NCI-H2081 (cell line): ENCODE measurements around the gene KMT2C.
"Not testable (repeated sequence)": the region's sequence is repeated elsewhere in the genome, so short reads cannot be mapped to it uniquely, and the experiment has no call there.

Source experiments
- DNase-seq, 2 experiments: peaks; one replicate each; lab custom pipeline; 2025; lab: John Stamatoyannopoulos, UW

The KMT2C gene

GRCh38 chr7:152307902-152308301, 127.9 kb downstream of the KMT2C start:
- no peak for DNase-seq

DNA sequence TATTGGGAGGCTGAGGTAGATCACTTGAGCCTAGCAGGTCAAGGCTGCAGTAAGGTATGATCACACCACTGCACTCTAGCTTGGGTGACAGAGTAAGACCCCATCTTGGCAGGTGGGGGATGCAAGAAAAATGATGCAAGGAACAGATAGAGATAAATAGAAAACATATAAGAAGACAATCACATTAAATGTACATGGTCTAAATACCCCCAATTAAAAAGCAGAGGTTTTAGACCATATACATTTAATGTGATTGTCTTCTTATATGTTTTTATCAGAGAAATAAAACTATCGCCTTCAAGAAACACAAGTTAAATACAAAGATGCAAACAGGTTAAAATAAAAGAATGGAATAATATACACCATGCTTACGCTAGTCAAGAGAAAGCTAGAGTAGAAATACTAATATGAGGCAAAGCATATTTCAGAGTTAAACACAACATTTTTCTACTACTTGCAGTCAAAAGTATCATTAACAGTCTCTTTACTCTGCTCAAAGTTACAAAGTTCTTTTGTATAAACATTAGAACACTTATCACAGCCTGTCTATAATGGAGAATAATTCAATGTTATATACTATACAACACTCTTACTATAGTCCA, 136.2 kb downstream of the KMT2C start:
- not testable (repeated sequence) for DNase-seq

- DNase-seq: no peak
Measured at GRCh38 chr7:152292897-152293296, 142.9 kb downstream of the KMT2C start.

DNA sequence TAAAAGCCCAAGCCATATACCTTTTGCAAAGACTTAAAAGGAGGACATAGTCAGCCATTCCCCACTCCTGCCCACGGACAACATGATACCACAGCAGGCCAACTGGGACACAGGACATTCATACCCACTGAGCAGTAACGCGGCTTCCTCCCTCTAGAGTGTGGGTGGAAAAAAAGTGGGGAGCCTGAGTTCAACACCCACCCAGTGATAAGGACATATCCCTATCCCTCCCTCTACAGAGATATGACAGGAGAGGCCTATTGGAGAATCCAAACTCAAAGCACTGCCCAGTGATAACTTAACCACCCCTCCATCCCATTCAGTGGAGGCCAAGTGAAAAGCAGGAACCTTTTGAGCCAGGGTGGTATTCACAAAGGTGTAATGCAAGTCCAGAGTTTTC, 148.8 kb downstream of the KMT2C start:
- not testable (repeated sequence) for DNase-seq

DNA sequence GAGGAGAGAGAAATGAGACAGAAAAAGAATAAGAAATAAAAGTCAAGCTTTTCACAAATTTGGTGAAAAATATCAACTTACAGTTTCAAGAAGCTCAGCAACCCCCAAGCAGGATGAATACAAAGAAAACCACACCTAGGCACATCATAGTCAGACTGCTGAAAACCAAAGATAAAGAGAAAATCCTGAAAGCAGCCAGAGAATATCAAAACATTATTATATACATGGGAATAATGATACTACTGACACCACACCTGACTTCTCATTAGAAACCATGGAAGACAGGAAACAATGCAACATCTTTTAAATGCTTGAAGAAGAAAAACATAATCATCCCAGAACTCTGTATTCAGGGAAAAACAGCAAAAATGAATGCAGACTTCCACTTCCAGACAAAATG, 149.6 kb downstream of the KMT2C start:
- DNase-seq: not testable (repeated sequence)

DNA sequence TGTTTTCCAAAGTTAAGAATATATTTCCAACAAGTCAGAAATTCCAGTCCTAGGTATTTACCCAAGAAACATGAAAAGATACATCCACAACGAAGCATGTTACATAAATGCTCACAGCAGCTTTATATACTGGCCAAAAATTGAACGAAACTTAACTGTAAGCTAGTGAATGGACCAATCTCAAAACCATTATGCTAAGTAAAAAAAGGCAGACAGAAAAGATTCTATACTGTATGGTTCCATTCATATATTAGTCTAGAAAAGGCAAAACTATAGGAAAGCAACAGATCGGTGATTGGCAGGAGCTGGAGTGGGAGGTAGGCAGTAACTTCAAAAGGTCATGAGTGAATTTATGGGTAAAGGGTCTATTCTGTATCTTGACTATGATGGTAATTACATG, 150.8 kb downstream of the KMT2C start:
- DNase-seq: not testable (repeated sequence)

DNA sequence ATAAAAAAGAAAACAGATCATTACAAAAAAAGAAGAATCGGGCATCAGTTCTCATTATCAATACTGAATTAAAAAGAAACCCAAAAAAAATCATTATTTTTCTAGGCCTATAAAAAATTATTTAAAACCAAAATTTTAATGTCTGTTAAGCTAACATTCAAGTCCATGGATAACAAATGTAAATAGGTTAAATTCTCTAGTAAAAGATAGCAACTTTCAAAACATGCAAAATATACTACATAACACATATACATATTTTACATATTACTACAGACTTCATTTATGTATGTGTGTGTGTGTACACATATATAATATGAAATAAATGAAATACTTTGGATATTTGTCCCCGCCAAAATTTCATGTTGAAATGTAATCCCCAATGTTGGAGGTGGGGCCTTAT, 158.1 kb downstream of the KMT2C start:
- not testable (repeated sequence) for DNase-seq

DNA sequence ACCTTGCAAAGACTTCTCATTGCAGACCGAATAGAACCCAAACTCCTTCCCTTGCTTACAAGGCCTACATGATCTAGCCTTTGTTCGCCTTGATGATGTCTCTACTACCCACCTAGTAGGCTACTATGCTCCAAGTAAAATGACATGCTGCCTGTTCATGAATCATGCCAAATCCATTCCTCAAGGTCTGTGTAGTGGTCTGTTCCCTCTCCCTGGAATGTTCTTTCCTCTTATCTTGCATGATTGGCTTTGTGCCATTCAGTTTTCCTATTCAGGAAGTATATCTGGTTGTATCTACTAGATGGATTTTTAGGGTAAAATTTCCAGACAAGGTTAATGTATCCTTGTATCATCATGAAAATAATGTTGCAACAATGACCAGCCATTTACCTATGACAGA, 165.4 kb downstream of the KMT2C start:
- not testable (repeated sequence) for DNase-seq

DNA sequence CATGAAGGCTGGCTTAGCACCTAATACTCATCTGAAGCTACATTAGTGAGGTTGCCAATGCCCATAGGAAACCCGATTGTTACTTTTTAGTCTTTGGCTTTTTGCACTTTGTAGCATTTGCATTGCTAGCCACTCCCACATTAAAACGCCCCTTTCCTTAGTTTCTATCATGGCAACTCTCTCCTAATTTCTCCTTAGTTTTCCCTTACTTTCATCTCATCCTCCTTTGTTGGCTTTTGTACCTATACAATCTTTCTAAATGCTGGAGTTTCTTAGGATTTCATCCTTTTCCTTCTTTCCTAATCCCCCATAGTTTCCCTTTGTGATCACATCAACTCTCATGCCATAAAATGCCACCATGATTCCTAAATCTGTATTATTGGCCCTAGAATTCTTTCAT, 168.9 kb downstream of the KMT2C start:
- DNase-seq: not testable (repeated sequence)

GRCh38 chr7:152264915-152265314, 170.9 kb downstream of the KMT2C start:
- not testable (repeated sequence) for DNase-seq

GRCh38 chr7:152262146-152262545, 173.7 kb downstream of the KMT2C start:
- not testable (repeated sequence) for DNase-seq

GRCh38 chr7:152259645-152260044, 176.2 kb downstream of the KMT2C start:
- DNase-seq: not testable (repeated sequence)

DNA sequence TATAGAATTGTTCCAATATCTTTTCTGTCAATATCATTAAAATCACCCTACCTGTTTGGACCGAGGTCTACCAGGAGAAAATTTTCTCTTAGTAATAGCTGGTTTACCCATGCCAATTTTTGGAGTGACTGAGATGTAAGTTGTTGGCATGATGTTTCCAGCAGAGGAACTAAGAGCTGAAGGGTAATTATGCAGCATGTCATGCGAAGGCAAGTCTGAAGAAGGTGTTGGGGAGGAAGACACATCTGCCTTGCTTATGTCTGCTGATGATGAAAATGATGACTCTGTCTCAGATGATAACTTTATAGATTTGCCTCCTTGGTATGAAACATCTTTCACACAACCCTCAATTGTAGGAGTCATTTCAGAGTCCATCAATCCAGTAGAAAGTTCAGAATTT, 188.0 kb downstream of the KMT2C start:
- not testable (repeated sequence) for DNase-seq

- DNase-seq: not testable (repeated sequence)
Measured at GRCh38 chr7:152245417-152245816, 190.4 kb downstream of the KMT2C start.

GRCh38 chr7:152243464-152243863, 192.3 kb downstream of the KMT2C start:
- DNase-seq: not testable (repeated sequence)

GRCh38 chr7:152241301-152241700, 194.5 kb downstream of the KMT2C start:
- not testable (repeated sequence) for DNase-seq

GRCh38 chr7:152236306-152236705, 199.5 kb downstream of the KMT2C start:
- not testable (repeated sequence) for DNase-seq

GRCh38 chr7:152234421-152234820, 201.4 kb downstream of the KMT2C start:
- DNase-seq: not testable (repeated sequence)

GRCh38 chr7:152231089-152231488, 204.7 kb downstream of the KMT2C start:
- DNase-seq: no peak

DNA sequence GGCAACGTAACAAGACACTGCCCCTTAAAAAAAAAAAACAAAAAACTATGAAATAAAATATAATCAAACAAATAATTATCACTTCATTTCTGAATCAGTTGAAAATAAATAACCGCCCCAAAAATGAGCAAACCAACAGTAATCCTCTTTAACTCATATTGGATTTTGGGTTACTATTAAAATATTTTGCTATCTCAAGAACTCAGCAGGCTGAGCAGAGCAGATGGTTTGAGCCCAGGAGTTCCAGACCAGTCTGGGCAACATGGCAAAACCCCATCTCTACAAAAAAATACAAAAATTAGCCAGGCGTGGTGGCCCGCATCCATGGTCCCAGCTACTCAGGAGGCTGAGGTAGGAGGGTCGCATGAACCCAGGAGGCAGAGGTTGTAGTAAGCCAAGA, 216.2 kb downstream of the KMT2C start:
- not testable (repeated sequence) for DNase-seq

- DNase-seq: not testable (repeated sequence)
Measured at GRCh38 chr7:152208766-152209165, 227.0 kb downstream of the KMT2C start.

DNA sequence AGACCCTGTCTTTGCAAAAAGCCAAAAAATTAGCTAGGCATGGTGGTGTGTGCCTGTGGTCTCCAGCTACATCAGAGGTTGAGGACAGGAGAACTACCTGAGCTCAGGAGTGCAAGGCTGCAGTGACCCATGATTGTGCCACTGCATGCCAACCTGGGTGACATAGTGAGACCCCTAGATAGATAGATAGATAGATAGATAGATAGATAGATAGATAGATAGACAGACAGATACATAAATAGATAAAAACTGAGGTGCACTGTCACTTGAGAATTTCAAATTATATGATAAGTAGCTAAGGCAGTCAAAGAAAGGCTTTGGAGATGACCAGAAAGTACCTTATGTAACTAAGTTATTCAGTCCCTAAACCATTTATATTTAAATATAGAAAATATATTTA, 231.4 kb downstream of the KMT2C start:
- not testable (repeated sequence) for DNase-seq

- no peak for DNase-seq
Measured at GRCh38 chr7:152203095-152203494, 232.7 kb downstream of the KMT2C start.

GRCh38 chr7:152202056-152202455, 233.7 kb downstream of the KMT2C start:
- DNase-seq: no peak
